Measurements from ENCODE around the gene KDM4C. TPM values are rescaled to one million over a fixed set of nuclear protein-coding genes. Genes with fewer than 3 reads are reported as not detected.
A peak's percentile ranks its signal among the peaks of the same experiment; 100 is the strongest.
"Not testable (repeated sequence)": the region's sequence is repeated elsewhere in the genome, so short reads cannot be mapped to it uniquely, and the experiment has no call there.

Gene KDM4C
- total RNA-seq, 1 donor from 2014 or later, result 14.2 TPM

DNA sequence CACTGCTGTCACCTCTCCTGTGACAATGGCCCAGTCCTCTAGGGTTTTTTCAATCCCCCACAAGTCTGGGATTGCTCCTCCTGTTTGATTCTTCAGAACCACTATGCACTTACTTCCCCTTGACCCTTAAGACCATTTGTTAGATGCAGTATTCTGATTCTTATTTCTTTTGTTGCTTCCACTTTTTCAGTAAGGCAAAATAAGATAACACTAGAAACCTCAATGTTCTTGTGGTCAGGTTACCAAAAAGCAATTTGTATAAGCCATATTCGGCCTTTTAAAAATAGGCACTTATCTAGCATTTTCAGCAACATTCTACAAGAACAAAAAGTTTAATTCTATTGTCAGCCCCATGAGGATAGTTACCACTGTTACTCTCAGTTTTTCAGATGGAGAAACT is 220.0 kb downstream of the KDM4C start:
- intact Hi-C loops (cut with DNase I), result no loop called here
- no peak for DNase-seq
- no peak for ATAC-seq (ENCODE audit: poor library complexity)

DNA sequence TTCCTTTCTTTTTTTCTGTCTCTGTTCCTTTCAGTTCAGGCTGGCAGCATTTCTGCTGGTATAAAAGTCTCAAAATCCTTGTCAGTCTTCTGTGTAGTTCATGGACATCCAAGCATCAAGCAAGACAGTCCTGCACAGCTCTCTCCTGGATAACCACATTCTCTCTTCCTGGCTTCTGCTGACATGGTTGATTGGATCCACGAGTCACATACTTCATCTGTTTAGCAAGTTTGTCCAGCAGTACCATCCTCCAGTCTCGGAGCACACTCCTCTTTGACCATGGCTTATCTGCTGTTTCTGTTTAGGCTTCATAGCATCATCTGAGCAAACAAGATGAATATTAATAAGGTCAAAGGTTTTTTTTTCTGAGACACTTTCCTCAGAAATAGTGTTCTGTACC is 220.8 kb downstream of the KDM4C start:
- ATAC-seq (ENCODE audit: poor library complexity) (no peak), DNase-seq (no peak)
- intact Hi-C loops (cut with DNase I), result no loop called here

DNA sequence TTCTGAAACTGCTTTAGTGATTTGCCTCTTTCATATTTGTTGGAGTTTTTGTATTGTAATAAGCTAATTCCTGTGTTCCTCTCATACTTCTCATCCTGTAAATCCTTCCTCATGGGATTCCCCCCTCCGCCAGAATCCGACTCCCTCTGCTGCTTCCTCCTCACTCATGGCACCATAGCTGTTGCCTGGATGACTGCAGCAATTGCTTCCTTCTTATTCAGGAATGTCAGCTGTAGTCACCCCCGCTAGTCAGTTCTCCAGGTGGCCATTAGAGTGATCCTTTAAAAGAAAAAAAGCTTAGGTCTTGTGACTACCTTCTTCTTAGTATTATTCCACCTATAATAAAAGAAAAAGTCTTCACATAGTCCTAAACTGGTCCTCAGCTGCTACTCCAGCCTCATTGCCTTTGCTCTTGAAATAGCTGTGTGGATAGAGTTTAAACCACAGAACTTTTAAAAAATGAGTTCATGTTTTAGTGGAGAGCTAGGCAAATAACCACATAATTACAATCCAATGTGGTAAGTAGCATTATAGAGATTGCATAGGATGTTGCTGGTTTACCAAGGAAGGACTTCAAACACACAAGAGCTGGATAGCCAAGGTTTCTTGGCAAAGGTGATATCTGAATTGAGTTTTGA is 227.3 kb downstream of the KDM4C start:
- no peak for ATAC-seq (ENCODE audit: poor library complexity)
- intact Hi-C loops (cut with DNase I), result no loop called here
- no peak for DNase-seq

DNA sequence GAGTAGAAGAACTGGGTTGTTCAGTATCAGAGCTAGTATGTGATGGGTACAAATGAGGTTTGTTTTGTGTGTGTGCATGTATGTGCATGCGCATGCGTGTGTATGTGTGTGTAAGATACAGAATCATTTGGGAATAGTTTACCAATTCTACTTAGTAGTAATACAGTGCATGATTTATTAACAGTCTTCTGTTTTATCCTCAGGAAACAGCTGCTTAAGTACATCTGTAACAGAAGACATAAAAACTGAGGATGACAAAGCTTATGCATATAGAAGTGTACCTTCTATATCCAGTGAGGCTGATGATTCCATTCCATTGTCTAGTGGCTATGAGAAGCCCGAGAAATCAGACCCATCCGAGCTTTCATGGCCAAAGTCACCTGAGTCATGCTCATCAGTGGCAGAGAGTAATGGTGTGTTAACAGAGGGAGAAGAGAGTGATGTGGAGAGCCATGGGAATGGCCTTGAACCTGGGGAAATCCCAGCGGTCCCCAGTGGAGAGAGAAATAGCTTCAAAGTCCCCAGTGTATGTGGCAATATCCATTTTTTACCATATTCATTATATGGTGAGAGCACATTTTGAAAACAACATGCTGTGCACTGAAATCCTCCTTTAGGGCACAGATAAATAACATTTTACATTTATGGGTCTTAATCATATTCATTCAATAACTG is 228.5 kb downstream of the KDM4C start:
- no peak for ATAC-seq (ENCODE audit: poor library complexity)
- intact Hi-C loops (cut with DNase I), result no loop called here
- no peak for DNase-seq

DNA sequence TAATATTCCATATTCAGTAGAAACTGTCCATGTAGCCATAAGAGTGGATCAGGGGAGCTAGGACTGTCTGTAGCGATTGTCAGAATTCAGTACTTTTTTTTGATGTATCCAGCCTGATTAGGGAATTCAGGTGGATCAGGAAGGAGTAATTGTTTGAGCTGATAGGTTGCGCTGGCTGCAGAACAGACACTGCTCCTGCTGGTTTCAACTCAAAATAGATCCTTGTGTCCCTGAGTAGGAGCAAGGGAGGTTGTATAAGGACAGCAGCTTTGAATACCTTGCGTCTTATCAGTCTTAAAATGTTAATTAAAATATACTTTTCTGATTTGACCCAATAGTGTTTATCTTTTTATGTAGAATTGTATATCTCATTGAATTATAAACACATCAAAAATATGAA is 229.6 kb downstream of the KDM4C start:
- ATAC-seq (ENCODE audit: poor library complexity) (no peak), DNase-seq (no peak)
- intact Hi-C loops (cut with DNase I), result no loop called here

DNA sequence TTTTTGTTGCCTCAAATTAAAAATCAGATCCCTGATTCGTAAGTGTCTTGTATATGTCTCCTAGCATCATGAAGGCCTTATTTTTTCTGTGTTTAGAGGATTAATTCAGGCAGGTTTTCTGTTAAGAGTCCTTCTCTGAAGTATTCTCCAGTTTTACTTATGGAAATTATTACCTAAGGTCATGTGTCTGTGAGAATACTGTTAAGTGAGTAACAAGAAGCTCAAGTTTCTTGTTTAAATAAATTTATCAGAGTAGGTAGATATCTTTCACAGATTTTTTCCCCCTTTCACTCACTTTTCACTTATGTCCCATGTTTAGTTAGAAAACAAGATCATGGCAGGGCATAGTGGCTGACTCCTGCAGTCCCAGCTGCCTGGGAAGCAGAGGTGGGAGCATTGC is 233.6 kb downstream of the KDM4C start:
- intact Hi-C loops (cut with DNase I), result no loop called here
- DNase-seq (no peak), ATAC-seq (ENCODE audit: poor library complexity) (no peak)

DNA sequence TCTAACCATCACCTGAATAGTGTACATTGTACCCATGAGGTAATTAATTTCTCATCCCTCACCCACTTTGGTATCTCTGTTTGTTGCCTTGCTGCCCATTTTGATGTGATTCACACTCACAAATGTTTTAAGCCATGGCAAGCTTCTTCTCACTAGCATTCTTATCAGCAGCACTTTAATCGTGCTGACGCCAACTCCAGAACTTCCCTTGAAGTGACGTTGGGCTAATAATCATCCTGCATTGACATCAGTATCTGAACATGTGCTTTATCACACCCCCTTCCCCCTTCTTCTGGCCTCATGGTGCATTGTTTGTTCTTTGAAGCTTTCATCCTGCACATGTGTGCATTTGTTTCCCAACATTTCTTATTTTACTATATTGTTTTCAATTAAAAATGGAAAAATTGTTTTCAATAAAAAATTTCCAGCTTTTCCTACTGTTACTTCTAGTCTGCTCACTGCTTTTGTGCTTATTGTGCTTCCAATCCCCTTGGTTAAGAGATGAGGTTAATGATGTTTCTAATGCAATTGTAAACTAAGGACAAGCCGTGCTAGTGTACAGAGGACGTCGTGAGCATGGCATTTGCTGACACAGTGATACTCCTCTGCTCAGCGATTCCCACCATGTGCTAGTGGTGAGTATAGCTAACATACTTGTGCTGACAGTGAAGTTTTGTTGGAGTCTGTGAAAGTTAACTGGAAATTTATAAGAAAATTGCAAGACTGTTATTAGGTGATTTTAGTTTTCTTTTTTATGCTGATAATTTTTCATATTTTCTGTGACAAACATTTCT is 238.5 kb downstream of the KDM4C start:
- intact Hi-C loops (cut with DNase I), result no loop called here
- peak; percentile 64 for ATAC-seq (ENCODE audit: poor library complexity)
- DNase-seq, result no peak

DNA sequence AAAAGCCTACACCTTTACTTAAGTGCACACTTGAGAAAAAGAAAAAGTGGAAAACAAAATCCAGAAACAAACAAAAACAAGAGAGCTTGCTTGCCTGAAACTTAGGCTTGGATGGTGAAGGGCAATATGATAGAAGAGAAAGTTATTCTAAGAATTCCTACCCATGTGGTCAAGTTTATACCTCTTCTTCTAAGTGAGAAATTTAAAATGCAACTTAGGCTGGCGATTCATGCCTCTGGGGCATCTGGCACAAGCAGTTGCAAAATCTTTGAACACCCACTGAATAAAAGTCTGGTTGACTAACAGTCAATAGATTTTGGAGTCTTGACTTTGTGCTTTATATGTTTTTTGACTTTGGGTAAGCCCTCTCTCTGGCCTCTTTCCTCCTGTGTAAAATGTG is 239.6 kb downstream of the KDM4C start:
- no peak for DNase-seq
- no peak for ATAC-seq (ENCODE audit: poor library complexity)
- intact Hi-C loops (cut with DNase I), result no loop called here

DNA sequence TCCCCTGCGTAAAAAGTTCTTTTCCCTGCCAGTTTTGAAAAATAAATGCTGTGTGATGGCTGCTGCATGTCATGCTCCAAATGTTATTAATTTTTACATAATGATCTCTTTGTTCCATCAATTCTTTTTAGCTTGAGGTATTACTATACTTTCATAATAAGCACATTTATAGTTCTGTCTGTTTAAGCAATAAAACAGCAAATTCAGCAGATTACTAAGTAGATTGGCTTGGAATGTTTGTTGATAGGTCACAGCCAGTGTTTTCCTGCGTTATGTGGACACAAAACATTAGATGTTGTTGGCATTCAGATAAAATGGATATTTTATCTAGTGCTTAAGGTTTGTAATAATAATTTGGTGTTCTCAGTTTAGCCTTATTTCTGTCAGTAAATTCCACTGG is 242.0 kb downstream of the KDM4C start:
- DNase-seq (no peak), ATAC-seq (ENCODE audit: poor library complexity) (no peak)
- intact Hi-C loops (cut with DNase I), result no loop called here

DNA sequence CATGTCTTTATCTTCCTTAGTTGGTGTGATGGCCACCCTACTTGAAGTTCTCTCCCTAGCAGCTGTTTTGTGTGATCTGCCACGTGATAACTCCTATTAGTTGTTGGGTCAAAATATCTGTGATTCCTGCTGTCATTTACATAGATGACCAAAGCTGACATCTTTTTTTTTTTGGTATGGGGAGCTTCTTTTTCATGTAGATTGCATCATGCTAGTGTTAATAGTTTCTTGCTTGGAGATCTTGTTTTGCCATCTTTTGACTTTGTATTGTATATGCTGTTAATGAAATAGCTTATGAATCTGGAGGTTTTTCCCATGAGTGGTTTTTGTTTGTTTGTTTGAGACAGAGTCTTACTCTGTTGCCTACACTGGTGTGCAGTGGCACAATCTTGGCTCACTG is 243.8 kb downstream of the KDM4C start:
- intact Hi-C loops (cut with DNase I), result no loop called here
- no peak for DNase-seq
- ATAC-seq (ENCODE audit: poor library complexity), result no peak

DNA sequence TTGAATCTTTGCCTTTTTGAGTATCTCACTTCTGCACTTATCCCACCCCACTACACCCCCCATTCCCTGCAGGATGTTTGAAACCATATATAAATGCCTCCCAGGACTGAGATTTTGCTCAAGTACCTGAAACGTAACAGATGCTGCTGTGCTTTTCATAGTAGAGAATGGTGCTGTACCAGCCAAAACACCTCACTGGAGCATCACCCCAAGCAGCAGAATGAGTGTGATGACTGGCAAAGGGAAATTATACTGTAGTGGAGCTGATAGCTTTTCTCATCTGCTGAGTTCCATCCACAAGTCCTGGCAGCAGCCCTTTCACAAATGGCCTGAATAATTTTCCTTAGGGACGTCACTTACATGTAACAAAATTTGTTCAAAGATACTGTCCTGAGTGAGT is 246.1 kb downstream of the KDM4C start:
- intact Hi-C loops (cut with DNase I), result no loop called here
- DNase-seq, result no peak
- ATAC-seq (ENCODE audit: poor library complexity), result no peak

DNA sequence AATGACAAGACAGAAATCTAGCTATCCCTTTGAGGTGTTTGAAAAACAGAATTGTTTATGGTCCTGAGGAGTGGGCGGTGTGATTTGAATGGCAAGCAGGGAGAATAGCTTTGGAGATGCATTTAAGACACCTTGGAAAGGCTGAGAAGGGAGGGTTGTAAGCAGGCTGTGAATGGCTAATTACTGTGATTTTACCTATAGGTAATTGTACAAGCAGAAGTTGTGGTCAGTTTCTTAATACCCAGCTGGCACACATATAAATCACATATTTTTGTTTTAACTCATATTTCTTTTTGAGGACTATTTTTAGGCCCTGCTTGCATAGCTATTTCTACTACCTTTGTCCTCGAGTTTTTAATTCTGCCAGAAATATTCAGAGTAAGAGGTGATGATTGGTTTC is 248.6 kb downstream of the KDM4C start:
- ATAC-seq (ENCODE audit: poor library complexity), result no peak
- intact Hi-C loops (cut with DNase I), result no loop called here
- DNase-seq, result no peak

DNA sequence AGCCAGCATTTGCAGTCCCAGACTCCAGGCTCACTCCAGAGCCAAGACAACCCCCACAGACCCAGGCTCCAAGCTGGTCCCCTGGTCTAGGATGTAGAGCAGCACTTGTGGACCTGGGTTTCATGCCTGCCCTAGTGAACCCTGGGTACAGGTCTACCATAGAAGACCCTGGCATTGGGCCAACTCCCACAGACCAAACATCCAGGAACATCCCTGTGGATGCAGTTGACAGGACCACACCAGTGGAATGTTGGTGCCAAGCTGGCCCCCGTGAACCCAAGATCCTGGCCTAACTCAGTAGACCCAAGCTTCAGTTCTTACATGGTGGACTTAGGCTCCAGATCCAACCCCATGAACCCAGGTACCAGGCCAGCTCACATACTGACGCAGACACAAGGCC is 250.6 kb downstream of the KDM4C start:
- intact Hi-C loops (cut with DNase I), result no loop called here
- DNase-seq (no peak), ATAC-seq (ENCODE audit: poor library complexity) (no peak)

DNA sequence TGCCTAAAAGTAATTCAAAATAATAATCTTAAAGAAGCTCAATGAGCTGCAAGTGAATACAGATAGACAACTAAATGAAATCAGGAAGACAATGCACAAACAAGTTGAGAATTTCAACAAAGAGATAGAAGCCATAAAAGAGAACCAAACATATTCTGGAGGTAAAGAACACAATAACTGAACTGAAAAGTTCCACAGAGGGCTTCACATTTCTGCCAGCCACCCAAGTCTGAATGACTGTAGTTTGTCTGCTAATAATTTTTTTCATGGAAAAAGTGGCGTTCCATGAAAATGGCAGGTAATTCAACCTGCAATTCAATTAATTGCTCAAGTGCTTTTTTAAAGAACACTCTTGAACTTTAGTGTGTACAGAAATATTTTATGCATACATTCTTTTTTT is 251.3 kb downstream of the KDM4C start:
- DNase-seq (no peak), ATAC-seq (ENCODE audit: poor library complexity) (no peak)
- intact Hi-C loops (cut with DNase I), result no loop called here

DNA sequence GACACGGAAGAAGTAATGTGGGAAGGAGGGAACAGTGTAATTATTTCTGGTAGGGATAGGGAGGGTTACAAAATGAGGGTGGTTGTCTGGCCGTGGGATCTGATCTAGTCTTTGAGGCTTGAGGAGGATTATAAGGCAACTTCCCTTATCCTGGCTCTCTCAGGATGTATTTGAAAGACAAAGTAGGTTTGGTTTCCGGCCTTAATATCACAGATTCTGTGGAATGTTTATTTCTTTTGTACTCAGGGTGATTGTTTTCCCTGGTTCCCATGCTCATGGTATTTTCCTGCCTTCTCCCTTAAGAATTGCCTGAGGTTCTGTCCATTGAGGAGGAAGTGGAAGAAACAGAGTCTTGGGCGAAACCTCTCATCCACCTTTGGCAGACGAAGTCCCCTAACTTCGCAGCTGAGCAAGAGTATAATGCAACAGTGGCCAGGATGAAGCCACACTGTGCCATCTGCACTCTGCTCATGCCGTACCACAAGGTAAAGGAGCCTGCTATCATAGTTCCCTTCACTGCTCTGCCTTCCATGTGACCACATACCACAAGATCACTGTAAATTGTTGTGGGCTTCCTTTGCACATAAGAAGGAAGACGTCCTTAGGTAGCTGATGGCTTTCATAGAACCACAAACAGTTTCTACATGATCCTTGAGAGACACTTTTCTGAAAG is 253.8 kb downstream of the KDM4C start:
- ATAC-seq (ENCODE audit: poor library complexity) (no peak), DNase-seq (no peak)
- intact Hi-C loops (cut with DNase I), result no loop called here

DNA sequence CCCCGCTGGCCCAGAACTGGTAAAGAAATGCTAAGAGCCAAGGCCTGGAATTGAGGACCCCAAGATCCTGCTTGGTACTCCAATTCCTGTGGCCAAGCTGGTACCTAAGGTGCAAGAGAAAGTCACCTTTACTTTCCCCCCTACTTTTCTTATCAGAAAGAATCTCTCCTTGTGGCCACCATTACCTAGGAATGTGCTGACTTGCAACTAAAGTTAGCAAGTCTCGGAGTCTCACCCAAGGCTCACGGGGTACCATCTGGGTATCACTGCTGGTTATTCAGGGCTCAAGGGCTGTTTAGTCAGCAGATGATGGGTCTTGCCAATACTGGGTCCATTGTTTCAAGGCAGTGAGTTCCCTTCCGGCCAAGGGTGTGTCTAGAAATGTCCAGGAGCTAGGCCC is 270.2 kb downstream of the KDM4C start:
- intact Hi-C loops (cut with DNase I), result no loop called here
- no peak for ATAC-seq (ENCODE audit: poor library complexity)
- DNase-seq, result no peak

DNA sequence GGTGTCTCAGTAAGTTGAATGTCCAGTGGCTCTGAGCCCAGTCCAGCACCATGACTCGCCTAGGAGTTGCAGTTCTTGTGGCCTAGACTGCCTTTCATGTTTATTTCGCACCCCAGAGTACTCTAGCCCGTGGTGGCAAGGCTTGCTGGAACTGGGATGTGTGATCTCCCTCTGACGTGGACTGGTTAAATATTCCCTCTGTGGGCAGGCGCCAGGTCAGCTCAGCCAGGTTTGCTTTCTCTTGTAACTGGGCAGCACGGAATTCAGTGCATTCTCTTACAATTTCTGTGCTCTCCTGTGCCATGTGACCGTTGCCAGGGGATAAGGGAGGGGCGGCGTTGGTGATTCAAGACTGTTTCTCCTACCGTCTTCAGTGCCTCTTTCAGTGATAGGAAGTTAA is 270.8 kb downstream of the KDM4C start:
- intact Hi-C loops (cut with DNase I), result no loop called here
- ATAC-seq (ENCODE audit: poor library complexity), result no peak
- DNase-seq, result no peak

DNA sequence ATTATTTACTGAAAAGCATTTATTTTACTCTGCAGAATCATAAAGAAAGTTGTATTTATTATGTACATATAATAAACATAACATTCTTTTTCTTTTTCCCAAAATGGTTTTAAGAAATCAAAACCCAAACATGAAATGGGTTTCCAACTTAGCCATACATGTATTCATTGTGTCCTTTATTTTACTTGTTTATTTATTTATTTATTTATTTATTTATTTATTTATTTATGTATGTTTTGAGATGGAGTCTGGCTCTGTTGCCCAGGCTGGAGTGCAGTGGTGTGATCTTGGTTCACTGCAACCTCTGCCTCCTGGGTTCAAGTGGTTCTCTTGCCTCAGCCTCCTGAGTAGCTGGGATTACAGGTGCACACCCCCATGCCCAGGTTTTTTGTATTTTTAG is 273.2 kb downstream of the KDM4C start:
- intact Hi-C loops (cut with DNase I); ATAC-seq (ENCODE audit: poor library complexity); DNase-seq: not testable (repeated sequence)

All from Right ventricle myocardium superior (tissue), 1 donor.